NCI-H2171 treated with DMSO at 0.1 percent for 48 hours (cell line): Measurements from ENCODE around the gene CNIH1.

Experiments
- DNase-seq: peaks from one replicate; lab custom pipeline; 2025; lab: John Stamatoyannopoulos, UW

Gene CNIH1

DNA sequence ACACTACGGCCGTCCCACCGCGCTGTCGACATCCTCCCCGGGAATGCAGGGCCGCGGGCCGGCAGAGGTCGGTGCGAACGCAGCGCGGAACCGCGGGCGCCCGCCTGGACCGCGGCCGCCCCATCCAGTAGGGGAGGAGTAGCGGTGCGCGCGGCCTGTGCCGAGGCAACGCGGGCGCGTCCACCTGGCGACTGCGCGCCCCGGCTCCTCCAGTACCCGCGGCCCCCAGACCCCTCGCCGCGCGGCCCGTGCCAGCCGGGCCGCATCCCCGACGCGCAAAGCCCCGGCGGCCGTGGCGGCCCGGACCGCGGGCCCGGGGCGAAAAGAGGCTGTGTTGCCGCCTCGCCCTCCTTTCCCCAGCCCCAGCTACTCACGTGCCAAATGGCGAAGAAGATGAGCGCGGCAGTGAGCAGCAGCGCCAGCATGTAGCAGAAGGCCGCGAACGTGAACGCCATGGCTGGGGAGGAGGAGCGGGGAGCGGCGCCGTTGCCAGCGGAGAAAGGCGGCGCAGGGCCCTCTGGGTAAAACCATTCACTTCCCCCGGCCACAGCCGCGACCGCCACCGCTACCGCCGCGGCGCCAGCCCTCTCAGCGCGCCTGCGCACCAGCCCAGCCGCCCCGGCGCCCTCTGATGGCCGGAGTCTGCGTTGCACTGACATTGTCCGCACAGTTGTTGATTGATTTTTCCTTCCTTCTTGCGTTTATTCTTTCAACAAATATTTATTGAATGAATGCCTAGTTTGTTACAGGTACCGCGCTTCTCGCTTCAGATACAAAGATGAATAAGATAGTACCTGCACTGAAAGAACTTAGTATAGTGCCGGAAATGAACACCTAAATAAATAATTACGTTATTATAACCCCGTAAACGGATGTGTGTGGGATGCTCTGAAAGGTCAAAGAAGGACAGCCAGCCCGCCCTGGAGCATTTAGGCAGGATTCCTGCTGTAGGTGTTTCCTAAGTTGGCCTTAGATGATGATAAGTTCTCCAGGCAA lies at the start of gene CNIH1:
Gene CNIH1 (minus strand): TSS at position 502 of the 996 bp plus-strand sequence. CDS start 47 bp downstream, at position 455.
- DNase-seq = peak; percentile 93

DNA sequence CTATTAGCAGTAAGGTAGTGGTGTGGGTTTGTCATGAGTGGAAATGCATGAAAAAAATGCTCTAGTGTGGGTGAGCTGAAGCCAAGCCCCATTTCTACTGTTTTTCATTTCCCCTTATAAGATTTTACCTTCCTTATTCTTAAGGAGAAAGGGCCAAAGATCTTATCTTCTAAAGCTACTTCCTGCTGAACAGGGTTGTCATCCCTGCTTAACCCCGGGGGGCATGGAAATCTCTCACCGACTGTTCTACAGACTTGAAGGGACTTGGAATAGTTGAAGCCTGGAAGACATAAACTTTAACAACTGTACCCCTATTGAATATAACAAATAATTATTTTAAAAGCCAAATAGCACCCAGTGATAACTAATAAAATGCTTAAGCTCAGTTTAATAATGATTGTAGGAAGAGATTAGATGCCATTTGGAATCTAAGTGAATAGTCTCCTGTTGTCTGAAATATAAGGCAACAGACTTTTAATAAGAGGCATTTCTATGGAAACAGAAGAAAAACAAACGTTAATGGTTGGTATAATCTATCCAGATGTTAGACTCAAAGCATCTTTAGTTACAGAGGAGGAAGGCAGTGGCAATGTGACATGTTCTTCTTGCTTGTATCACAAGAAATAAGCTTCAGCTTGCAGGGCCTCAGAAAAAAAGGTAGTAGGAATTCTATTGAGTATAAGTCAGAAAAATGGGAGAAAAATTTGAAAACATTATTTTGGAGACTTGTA lies 49.4 kb upstream of the CNIH1 start:
- DNase-seq = no peak

DNA sequence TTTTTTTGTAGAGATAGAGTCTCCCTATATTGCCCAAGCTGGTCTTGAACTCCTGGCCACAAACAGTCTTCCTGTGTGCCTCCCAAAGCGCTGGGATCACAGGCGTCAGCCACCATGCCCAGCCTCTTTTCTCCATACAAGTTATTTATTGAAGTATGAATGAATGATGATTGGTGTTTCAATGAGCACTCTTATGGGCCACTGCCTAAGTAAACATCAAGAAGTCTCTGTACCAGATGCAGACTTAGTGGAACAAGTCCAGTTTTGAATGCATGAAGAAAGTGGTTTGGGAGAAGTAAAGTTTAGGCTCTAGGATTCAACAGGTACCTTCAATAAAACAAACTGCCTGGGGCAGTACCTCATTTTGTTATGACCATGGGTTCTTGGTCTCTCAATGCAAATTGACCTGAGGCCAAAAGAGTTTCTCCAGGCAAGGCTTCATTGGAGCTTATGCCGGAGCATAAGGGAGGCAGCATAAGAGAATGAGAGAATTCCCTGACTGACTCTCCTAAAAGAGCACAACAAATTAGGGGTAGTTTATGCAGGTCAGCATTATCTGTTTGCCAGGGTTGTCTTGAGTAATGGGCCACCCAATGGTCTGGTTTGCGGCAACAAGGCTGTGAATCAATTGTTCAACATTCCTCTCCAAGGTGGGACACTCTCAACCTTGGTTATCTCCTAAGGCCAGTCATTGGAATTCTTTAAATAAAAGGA lies 48.7 kb upstream of the CNIH1 start:
- no peak for DNase-seq

DNA sequence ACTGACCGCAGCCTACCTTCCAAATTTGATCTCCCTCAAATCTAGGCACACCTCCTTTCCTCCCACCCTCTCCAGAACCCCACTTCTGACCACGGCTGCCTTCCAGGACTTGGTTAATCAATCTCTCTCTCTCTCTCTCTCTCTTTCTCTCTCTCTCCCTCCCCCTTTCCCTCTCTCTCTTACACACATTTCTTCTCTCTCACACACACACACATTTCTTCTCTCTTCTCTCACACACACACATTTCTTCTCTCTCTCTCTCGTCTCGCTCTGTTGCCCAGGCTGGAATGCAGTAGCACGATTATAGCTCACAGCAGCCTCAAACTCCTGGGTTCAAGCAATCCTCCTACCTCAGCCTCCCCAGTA lies 48.1 kb upstream of the CNIH1 start:
- DNase-seq = no peak

DNA sequence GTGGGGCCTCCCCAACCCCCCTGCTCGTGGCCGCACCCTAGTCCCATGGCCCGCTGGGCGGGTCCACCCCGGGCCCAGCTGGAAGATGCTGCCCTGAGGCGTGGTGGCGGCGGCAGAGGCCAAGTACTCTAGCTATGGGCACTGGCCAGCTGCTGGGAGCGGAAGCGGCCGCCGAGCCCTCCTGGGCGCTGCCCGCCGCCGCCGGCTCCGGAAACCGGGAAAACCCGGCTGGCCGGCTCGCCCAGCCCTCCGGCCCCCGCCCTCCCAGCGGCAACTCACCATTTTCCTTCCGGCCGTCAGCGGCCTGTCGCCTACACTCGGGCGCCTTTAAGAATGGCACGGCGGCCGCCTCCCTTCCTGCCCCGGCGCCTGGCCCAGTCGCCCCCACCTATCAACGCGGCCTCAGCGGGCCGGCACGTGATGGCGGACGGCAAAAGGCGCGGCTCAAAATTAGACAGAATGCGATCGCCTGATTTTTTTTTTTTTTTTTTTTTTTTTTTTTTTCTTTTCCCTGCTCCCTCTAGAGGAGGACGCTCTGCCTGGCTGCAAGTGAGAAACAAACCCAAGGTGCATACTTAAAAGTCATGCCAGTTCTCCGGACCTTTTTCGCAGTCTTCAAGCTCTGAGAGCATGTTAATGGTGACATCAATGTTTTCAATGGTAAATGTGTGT lies 47.6 kb upstream of the CNIH1 start, which contains the start of gene GMFB:
Gene GMFB (minus strand): TSS at position 335 of the 672 bp plus-strand sequence. CDS start 53 bp downstream, at position 282.
- peak; percentile 86 for DNase-seq

DNA sequence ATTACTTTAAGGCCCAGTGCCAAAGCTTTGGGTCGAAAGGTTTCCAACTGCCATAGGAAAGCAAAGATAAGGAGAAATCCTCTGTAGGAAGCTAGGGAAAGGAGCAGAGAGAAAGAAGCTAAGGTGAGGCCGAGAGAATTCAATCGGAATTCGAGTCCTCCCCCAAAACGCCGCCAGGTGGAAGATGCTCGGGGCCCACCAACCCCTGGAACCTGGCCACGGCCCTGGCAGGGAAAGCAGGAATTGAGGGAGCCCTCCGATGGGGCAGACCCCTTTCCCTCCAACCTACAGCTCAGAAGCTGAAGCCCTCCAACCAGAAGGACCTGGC lies 47.1 kb upstream of the CNIH1 start:
- peak; percentile 58 for DNase-seq

DNA sequence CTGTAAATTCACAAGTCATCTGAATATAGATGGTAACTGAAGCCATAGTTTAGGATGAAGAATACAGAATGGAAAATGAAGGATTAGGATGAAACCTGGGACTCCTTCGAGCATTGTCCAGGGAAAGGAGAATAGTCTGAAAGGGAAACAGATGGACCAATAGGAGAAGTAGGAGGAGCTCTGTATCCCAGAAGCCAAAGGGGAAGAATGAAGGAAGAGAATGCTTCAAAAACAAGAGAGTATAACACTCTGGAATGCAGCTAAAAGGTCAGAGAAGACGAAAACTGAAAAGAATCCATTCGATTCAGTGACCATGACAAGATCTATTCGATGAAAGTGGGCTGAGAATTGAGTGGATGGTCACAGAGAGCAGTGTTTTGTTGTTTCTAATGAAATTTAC lies 46.6 kb upstream of the CNIH1 start:
- peak; percentile 17 for DNase-seq

DNA sequence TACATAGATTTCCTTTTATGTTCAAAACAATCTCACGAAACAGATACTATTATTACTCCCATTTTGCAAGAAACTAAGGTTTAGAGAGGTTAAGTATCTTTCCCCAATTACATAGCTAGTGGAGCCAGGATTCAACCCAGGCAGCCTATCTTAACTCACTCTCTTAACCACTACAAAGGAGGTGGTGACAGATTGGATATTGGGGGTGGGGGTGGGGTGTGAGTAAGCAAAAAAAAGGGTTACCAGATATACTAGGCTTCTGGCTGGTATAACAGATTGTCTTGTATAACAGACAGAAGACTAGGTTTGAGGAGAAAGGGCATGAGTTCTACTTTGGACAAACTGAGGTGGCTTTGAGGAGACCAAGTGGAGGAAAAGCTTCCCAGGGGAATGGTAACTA lies 45.5 kb upstream of the CNIH1 start:
- DNase-seq = peak; percentile 24

DNA sequence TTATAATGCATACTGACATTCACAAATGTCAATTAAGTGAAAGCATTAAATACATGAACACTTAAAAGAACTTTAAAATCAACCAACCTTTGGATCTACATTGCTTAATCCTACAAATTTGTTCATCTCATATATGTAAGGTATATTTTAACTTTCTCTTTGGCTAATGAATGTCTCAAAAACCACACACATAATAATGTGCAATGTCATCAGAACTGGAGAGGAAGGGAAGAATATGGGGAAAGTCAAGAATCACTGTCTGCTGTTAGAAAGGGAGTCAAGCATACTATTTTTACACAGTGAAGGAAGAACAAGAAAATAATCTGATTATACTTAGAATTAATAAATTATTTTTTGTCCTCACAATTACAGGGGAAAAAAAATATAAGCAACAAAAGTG lies 42.7 kb upstream of the CNIH1 start:
- no peak for DNase-seq

DNA sequence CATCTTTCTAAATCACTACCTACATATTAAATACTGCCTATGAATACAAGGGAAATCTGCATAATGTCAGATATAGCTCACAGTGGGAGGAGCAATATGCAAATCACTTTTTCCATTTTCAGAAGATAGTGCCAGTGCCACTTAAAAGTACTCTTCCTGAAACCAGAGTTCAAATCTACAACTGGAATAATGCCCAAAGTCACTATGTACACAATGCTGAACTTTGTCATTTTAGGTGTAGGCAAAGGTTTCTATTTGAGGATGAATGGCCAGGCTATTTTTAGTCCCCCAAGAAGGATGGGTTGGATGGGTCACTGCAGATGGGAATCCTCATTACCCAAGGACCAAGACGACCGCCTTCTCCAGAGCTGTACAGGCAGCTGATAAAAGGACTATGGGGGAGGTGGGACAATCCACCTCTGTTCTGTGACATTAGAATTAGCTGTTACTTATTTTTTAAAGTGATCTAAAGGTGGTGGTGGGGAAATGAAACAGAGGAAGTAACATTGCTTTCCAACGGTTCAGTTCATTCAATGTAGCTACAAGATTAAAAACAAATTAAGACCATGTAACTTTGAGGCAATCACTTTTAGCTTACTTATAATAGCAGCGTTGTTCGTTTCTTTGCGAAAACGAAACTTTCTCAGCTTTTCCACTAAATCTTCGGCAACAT lies 42.0 kb upstream of the CNIH1 start:
- DNase-seq = no peak

DNA sequence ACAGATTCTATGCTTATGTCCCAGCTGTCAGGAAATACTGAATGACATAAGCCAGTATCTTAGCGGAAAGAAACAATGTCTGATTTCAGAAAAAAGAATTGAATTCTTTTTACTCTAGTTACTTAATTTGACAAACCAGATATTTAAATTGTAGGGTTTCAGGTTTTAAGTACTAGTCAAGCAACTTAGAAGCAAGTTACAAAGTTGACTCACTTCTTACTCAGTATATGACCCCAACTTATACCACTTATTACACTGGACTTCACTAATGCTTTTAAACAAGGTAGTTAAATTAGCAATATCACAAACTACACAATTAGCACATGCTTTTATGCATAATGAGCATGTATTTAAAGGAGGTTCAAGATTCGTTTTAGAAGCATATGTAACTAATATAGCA lies 40.5 kb upstream of the CNIH1 start:
- DNase-seq = no peak

DNA sequence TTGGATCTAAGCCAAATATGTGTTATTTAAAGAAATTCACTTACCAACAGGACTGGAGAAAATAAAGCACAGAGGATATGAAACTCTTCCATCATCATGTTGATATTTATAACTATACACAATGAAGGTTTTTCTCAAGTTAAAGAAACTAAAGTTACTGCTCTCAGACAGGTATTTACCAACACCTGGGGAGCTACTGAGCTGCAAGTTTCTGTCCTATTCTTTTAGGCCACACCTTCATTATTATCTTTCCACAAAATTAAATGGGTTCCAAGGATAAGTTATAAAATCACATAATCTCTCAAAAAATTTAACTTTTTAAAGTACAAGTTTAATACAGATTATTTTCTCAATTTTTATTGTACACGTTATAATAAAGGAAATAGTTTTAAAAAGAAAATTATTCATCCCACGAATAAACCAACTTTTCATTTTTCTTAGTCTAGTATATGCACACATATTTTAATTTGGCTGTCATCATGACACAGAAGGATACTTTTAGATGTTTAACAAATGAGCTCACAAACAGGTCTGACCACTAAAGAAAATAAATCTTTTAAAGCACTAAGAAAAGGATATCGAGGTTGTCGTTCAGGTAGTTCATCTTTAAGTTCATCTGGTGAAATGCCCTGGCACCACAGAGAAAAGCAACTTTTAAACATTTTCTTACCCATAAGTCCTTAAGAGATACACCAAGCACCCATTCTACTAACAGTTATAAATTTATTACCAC lies 39.8 kb upstream of the CNIH1 start:
- no peak for DNase-seq

DNA sequence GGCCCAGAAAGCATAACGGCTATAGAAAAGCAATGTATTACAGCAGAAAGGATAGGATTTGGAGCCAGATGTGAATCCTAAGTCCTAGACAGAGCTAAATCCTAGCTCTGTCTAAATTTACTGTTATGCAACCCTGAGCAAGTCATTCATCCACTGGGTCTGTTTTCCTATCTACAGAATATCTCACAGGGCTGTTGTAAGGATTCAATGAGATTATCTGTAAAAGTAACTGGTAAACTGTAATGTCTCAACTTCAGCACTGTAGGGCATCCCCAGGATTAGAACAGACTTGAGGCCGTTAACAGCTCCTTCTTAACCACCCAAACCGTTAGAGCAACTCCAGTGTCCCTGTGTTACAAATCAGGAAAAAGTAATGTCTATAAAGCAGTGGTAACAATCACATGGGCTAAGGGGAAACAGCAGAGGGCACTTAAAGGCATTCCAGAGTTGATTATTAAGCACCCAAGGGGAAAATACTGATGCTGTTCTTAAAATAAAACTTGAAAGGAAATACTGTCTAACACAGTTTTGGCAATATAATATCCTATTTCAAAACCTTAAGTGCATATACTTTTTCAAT lies 37.6 kb upstream of the CNIH1 start:
- DNase-seq = no peak

DNA sequence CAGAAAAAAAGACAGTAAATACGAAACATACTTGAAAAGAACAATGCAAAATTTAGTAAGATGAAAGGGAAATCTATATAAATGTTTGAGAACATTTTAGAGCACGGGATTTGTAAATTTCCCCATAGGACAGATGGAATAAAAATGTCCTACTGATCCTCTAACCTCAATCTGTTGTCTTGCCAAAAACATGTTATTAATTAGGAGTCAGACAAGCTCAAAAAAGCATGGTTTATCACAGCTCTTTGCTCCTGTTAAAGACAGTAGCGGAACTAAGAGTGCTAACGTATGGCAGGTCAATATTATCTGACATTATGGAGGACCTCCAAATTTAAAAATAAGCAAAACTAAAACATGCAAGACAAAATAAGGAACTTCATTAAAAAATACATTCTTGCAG lies 34.7 kb upstream of the CNIH1 start:
- no peak for DNase-seq

DNA sequence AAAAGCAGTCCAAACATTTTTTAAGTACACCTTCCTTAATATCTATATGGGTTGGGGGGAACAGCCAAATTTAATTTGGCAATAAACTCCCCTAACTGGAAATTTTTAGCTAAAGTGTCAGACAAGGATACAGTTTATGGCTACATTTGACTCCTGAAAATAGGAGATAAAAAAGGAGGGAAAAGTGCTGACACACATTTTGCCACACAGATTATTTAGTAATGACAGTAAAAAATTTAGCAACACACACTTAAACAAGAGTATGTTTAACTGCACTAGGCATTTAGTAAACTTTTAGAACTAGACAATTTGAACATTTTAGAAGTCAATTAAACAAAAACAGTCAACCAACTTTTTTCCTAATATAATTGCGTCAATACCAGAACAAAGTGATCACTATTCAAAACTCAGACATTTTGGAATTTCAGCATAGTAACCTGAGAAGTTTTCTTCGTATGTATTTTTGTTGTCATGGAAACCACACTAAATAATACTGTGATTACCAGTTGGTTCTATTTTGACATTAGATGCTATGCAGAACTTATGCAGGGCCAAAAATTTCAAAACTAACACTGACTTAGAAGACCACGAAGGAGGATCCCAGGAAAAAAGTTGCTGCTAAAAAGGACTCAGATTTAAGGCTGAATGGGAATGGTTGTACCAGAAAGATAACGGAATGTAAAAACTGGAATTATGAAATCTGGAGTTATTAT lies 34.2 kb upstream of the CNIH1 start:
- no peak for DNase-seq

DNA sequence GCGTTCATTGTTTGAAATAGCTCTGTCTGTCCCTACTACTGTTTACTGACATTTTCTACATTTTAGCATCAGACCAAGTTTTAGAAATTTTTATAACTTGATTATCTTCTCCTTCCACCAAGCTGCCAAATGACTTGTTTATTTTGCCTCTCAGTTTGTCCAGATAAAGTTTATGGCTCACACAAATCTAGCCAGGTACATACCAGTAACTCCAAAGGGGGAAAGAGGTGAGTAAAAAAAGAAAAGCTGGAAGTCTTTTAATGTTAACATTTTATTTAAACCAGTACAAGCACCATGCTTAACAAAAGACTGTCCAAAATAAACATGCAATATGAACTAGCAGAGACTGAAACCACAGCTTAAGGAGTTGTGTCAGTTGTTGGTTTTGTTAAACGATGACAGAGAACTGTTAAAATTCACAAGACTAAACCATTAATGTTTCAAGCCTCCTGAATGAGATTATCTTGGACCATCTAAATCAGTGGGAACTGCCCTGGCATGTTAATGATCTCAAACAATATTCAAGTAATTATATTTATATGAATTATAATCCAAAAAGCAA lies 33.1 kb upstream of the CNIH1 start:
- DNase-seq = no peak

DNA sequence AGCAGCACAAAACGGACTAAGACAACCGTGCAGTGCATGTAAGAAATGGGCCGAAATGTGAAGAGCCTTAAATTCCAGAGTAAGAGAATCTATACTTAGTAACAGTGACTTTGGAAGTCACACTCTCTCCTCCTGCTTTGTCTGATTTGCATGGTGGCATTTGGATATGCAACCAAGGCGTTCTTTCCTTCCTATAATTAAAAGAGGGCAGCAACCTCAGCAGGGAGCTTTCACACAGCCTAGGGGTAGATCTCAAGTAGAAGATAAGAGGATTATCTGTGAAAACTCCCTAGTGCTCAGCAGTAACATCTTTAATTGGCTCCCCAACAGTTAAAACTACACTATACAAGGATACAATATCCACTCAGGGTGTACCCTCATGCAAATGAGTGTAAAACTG lies 31.1 kb upstream of the CNIH1 start:
- no peak for DNase-seq

DNA sequence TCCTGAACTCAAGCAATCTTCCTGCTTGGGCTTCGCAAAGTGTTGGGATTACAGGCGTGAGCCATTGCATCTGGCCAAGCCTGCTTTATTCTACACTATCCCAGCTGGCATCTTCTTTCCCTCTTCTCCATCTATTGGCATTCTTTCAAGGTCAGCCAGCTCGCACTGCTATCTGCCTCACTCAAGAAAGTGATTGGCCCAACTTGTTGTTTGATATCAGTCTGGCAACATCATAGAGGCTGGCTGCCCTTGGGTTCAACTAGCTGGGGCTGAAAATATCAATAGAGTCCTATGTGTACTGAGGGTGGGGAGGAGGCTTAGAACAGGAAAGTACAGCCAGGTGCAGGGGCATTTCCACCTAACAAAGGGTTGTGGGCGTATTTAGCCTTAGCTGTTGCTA lies 30.5 kb upstream of the CNIH1 start:
- no peak for DNase-seq

DNA sequence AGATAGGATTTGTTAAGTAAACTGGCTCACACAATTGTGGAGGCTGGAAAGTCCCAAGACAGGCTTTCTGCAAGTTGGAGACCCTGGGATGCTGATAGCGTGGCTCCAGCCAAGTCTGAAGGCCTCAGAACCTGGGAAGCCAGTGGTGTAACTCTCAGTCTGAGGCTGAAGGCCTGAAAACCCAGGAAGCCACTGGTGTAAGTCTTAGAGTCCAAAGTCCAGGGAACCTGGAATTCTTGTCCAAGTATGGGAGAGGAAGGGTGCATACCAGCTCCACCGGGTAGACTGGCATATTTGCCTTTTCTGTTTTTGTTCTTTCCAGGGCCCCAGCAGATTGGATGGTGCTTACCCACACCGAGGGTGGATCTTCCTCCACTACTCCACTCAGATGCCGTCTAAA lies 29.5 kb upstream of the CNIH1 start:
- no peak for DNase-seq
